Type B pancreatic cell (in vitro differentiated cells): ENCODE measurements around the gene VPS37B. TPM values are rescaled to one million over a fixed set of nuclear protein-coding genes. Genes with fewer than 3 reads are reported as not detected.

ENCODE experiments used
- DNase-seq: peaks from one replicate; pipeline ENCODE4 v3.0.0; 2021; ENCODE audit warnings: mixed read lengths; ENCODE audit not compliant: unreplicated experiment; ENCODE audit errors: extremely low spot score
- H3K27ac Mint-ChIP-seq: 2 replicates; pipeline ENCODE4 v1.8.0; 2021; ENCODE audit warnings: mild to moderate bottlenecking, mixed read lengths
- H3K27me3 Mint-ChIP-seq: 2 replicates; pipeline ENCODE4 v1.8.0; 2021; ENCODE audit warnings: mixed read lengths
- H3K36me3 Mint-ChIP-seq: 2 replicates; pipeline ENCODE4 v1.8.0; 2021; ENCODE audit warnings: mixed read lengths
- H3K4me1 Mint-ChIP-seq: one replicate; pipeline ENCODE4 v1.8.0; 2021; ENCODE audit warnings: mixed read lengths; ENCODE audit not compliant: unreplicated experiment
- H3K4me3 Mint-ChIP-seq: 2 replicates; pipeline ENCODE4 v1.8.0; 2021; ENCODE audit warnings: mild to moderate bottlenecking, mixed read lengths
- H3K9me3 Mint-ChIP-seq: 2 replicates; pipeline ENCODE4 v1.8.0; 2021; ENCODE audit warnings: mixed read lengths
- total RNA-seq: library from RNA; stranded (reverse); gene quantifications from 2 replicates; pipeline ENCODE4 v1.2.1, GENCODE V29; 2021; ENCODE audit warnings: low replicate concordance
- TF ChIP-seq, protein P1 (sequence below): fragments of 200-600 bp; sonication (generic); conservative IDR thresholded peaks from 2 replicates; pipeline ENCODE4 v1.5.0; 2021; ENCODE audit warnings: antibody characterized with exemption, mild to moderate bottlenecking

Gene VPS37B
- total RNA-seq, 1 donor from 2014 or later, result 32.4 TPM

DNA sequence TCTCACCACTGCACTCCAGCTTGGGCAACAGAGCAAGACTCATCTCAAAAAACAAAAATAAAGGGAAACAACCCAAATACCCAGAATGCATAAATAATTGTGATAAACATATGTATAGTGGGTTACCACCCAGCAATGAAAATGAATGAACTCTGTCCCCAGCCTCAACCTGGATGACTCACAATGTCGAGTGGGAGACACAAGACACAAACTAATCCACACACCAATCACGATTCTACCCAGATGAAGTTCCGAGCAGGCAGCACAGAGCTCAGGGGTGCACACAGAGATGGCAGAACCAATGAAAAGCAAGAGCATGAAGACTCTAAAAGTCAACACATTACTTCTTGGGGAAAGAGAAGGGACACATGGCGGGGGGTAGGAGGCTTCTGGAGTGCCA lies 43.2 kb upstream of the VPS37B start:
- Mint-ChIP-seq H3K27ac (no peak overlapping the region), H3K9me3 (no peaks in the 10 kb centered on the region), H3K27me3 (no peaks in the 10 kb centered on the region), H3K36me3 (no peaks in the 10 kb centered on the region), H3K4me1 (peaks cover 7% of the 10 kb centered on the region), H3K4me3 (no peak overlapping the region)
- TF ChIP-seq, protein P1, sequence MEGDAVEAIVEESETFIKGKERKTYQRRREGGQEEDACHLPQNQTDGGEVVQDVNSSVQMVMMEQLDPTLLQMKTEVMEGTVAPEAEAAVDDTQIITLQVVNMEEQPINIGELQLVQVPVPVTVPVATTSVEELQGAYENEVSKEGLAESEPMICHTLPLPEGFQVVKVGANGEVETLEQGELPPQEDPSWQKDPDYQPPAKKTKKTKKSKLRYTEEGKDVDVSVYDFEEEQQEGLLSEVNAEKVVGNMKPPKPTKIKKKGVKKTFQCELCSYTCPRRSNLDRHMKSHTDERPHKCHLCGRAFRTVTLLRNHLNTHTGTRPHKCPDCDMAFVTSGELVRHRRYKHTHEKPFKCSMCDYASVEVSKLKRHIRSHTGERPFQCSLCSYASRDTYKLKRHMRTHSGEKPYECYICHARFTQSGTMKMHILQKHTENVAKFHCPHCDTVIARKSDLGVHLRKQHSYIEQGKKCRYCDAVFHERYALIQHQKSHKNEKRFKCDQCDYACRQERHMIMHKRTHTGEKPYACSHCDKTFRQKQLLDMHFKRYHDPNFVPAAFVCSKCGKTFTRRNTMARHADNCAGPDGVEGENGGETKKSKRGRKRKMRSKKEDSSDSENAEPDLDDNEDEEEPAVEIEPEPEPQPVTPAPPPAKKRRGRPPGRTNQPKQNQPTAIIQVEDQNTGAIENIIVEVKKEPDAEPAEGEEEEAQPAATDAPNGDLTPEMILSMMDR, result no peak
- no peak for DNase-seq

DNA sequence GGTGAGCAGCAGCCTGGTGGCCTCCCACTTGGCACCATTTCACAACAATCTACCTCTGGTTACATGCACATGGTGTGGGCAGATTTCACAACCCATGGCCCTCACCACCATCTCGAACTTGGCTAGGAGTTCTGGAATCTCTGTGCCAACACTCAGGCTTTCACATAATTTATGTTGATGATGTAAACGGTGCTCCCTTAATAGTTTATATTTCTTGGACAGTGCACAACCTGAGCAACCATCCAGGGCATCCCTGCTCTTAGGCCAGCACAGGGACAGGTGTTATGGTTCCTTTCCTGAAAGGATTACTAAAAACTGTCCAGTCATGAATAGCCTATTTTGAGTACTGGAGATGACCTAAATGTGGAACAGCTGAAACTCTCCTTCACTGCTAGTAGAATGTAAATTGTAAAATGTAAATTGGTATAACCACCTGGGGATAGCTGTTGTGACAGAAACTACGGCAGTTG lies 41.7 kb upstream of the VPS37B start:
- H3K27me3 Mint-ChIP-seq, result no peaks in the 10 kb centered on the region
- DNase-seq, result no peak
- peaks cover 1% of the 10 kb centered on the region for H3K4me1 Mint-ChIP-seq
- H3K9me3 Mint-ChIP-seq, result no peaks in the 10 kb centered on the region
- H3K27ac Mint-ChIP-seq, result no peak overlapping the region
- no peaks in the 10 kb centered on the region for H3K36me3 Mint-ChIP-seq
- TF ChIP-seq, protein P1, result no peak
- H3K4me3 Mint-ChIP-seq, result no peak overlapping the region

DNA sequence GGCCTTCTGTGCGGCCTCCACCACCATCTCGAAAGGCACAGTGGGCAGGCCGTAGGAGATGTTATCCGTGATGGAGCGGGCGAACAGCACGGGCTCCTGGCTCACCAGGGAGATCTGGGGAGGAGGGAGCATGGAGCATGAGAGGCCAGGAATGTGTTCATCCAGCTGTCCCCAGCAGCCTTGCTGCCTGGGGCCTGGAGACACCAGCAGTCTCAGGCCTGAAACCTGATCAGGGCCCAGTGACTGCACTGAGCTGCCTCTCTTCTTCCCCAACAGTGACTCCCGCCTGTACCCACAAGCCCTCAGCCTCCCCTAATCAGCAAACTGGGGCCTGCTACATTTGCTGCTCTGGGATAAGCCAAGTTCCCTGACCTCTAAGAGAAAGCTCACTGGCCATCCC lies 39.4 kb upstream of the VPS37B start:
- DNase-seq, result no peak
- no peaks in the 10 kb centered on the region for H3K36me3 Mint-ChIP-seq
- TF ChIP-seq, protein P1, result no peak
- H3K4me1 Mint-ChIP-seq, result no peaks in the 10 kb centered on the region
- H3K9me3 Mint-ChIP-seq, result no peaks in the 10 kb centered on the region
- H3K27ac Mint-ChIP-seq, result no peak overlapping the region
- H3K27me3 Mint-ChIP-seq, result no peaks in the 10 kb centered on the region
- no peak overlapping the region for H3K4me3 Mint-ChIP-seq

DNA sequence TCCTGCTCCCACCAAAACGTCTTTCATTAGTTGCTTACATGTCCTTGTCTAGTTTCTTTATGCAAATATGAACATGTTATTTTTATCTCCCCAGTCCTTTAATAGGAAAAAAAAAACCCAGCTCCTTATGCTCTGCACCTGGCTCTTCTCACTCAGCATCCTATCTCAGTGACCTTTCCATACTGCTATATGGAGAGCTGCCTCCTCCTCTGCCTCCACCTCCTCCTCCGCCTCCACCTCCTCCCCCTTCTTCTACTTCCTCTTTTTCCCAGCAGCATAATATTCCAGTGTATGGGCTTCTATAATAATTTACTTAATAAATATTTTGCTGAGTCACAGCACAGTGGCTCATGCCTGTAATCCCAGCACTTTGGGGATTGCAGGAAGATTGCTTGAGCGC lies 38.8 kb upstream of the VPS37B start:
- Mint-ChIP-seq H3K4me1 (no peaks in the 10 kb centered on the region), H3K36me3 (no peaks in the 10 kb centered on the region), H3K27me3 (no peaks in the 10 kb centered on the region), H3K9me3 (no peaks in the 10 kb centered on the region), H3K4me3 (no peak overlapping the region), H3K27ac (no peak overlapping the region)
- TF ChIP-seq, protein P1, result no peak
- DNase-seq, result no peak

DNA sequence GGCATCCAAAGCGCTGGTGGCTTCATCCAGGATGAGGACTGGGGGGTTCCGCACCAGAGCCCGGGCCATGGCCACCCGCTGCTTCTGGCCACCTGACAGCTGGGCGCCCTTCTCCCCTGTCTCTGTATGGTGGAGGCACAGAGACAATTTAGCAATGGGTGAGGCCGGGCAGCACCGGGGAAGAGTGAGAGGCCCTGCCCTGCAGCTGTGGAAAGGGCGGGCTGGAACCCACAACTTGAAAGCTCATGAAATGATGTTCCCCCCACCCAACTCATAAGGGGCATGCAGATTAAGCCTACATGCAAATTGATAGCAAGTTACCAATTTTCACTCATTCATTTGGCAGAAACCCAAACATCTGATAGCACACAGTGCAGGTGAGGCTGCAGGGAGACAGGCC lies 36.3 kb upstream of the VPS37B start:
- Mint-ChIP-seq H3K4me3 (no peak overlapping the region), H3K27me3 (no peaks in the 10 kb centered on the region), H3K36me3 (no peaks in the 10 kb centered on the region), H3K4me1 (no peaks in the 10 kb centered on the region), H3K9me3 (no peaks in the 10 kb centered on the region), H3K27ac (no peak overlapping the region)
- TF ChIP-seq, protein P1, result no peak
- no peak for DNase-seq

DNA sequence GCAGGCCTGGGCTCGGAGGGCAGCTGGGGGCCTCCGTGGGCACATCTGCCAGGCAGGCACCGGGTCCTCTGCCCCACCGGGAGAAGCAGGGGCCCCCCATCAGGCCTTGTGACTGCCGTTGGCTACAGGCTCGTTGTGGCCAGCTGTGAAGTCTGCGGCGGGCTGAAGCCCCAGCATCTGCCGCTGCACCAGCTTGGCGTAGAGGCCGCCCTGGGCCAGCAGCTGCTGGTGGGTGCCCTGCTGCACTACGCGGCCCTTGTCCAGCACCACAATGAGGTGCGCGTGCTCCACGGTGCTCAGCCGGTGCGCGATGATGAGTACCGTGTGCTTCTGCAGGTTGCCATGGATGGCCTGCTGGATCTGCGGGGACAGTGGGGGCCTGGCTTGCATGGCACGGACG lies 33.9 kb upstream of the VPS37B start:
- Mint-ChIP-seq H3K4me1 (no peaks in the 10 kb centered on the region), H3K36me3 (no peaks in the 10 kb centered on the region), H3K9me3 (no peaks in the 10 kb centered on the region), H3K27me3 (no peaks in the 10 kb centered on the region), H3K27ac (no peak overlapping the region), H3K4me3 (no peak overlapping the region)
- TF ChIP-seq, protein P1, result no peak
- DNase-seq, result no peak
